Measurements from ENCODE around the gene TOB2. TPM values are rescaled to one million over a fixed set of nuclear protein-coding genes. Genes with fewer than 3 reads are reported as not detected.

Gene TOB2
- 20.3 to 30.6 TPM (median 27.0 TPM) in 5 replicates for total RNA-seq (2022; extraction: Qiagen RNA extraction)

DNA sequence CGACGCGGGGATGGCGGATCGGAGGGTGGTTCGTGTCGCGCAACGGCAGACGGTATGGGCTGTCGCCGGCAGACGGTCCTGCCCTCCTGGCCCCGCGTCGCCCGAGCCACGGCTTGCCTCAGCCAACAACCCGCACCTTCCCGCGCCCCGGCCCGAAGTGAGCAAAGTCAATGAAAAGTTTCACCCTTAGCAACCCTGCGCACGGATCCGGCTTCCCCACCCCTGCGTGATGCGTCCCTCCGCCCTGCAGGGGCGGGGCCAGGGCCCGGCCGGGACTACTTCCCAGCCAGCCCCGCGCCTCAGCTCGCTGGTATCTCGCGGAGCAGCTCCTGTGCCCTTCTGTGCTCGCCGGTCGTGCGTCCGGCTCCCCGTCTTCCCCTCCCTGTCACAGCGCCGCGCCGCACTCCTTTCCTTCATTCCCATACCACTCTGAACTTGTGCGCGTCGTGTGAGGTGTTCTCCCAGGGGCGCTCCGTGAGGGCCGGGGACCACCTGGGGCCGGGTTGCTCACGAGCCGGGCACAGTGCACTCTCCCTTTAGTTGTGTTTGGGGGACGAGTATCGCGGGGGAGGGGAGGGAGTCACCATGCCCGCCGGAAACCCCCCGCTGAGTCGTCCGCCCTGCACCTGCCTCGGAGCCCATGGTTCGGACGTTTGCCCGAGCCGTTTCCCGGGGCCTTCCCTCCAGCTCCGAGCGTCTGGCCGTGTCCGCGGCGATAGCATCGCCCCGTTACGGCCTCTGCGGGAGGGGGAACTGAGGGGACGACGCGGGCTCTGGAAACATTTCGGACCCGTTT lies at the start of gene TOB2:
Gene TOB2, minus strand, starts transcription at position 163 of the 796 bp plus-strand sequence. CDS start 9,456 bp downstream, outside the sequence.

GRCh38 chr22:41468381-41469217 lies 22.0 kb upstream of the TOB2 start, which contains the start of the genes ACO2 and PHF5A:
ACO2 (plus strand) TSS chr22:41469117; CDS start chr22:41469147, 30 bp downstream.
PHF5A (minus strand) TSS chr22:41468692; CDS start chr22:41468653, 39 bp downstream.

Other genes starting within 250 kb of the TOB2 start
- 17.9 to 19.2 TPM (median 18.7 TPM) in 5 replicates for gene L3MBTL2, start 241.5 kb downstream of the TOB2 start, total RNA-seq (2022; extraction: Qiagen RNA extraction)
- gene CHADL, start 205.9 kb downstream of the TOB2 start, total RNA-seq (2022; extraction: Qiagen RNA extraction) = not detected in 5 replicates
- gene RANGAP1, start 160.6 kb downstream of the TOB2 start, total RNA-seq (2022; extraction: Qiagen RNA extraction) = 64.3 to 86.5 TPM (median 80.5 TPM) in 5 replicates
- gene ZC3H7B, start 145.3 kb downstream of the TOB2 start, total RNA-seq (2022; extraction: Qiagen RNA extraction) = 16.3 to 26.5 TPM (median 25.6 TPM) in 5 replicates
- 0.88 to 1.4 TPM (median 1.0 TPM) in 5 replicates for gene TEF, start 64.9 kb downstream of the TOB2 start, total RNA-seq (2022; extraction: Qiagen RNA extraction)
- gene PHF5A, start 21.9 kb upstream of the TOB2 start, total RNA-seq (2022; extraction: Qiagen RNA extraction) = 56.9 to 71.4 TPM (median 60.5 TPM) in 5 replicates
- gene ACO2, start 22.3 kb upstream of the TOB2 start, total RNA-seq (2022; extraction: Qiagen RNA extraction) = 41.9 to 52.9 TPM (median 51.8 TPM) in 5 replicates
- gene POLR3H, start 97.7 kb upstream of the TOB2 start, total RNA-seq (2022; extraction: Qiagen RNA extraction) = 26.4 to 44.3 TPM (median 36.6 TPM) in 5 replicates
- gene CSDC2, start 114.2 kb upstream of the TOB2 start, total RNA-seq (2022; extraction: Qiagen RNA extraction) = 1.9 to 2.4 TPM (median 2.3 TPM) in 5 replicates
- 25.3 to 26.9 TPM (median 25.9 TPM) in 5 replicates for gene PMM1, start 143.0 kb upstream of the TOB2 start, total RNA-seq (2022; extraction: Qiagen RNA extraction)
- 15.1 to 17.5 TPM (median 17.2 TPM) in 5 replicates for gene DESI1, start 174.2 kb upstream of the TOB2 start, total RNA-seq (2022; extraction: Qiagen RNA extraction)
- gene XRCC6, start 174.5 kb upstream of the TOB2 start, total RNA-seq (2022; extraction: Qiagen RNA extraction) = 284 to 351 TPM (median 305 TPM) in 5 replicates
- gene SNU13, start 242.1 kb upstream of the TOB2 start, total RNA-seq (2022; extraction: Qiagen RNA extraction) = 116 to 185 TPM (median 153 TPM) in 5 replicates

All from A549 treated with dexamethasone at 1 μM for 4 hours (cell line).